Spinal cord (tissue), 10 donors: ENCODE results near the gene MYL5. TPM values are rescaled to one million over a fixed set of nuclear protein-coding genes. Genes with fewer than 3 reads are reported as not detected.
"Not testable (repeated sequence)": the region's sequence is repeated elsewhere in the genome, so short reads cannot be mapped to it uniquely, and the experiment has no call there.

Source experiments
- DNase-seq, 6 donors: peaks; one replicate each; pipeline versions ENCODE4 v3.0.0 to v3.0.0-alpha.2; 2013 to 2015; ENCODE audit warnings: low spot score in 6 of 6, low read depth in 4 of 6
- H3K27ac ChIP-seq: one replicate; pipeline ENCODE4 v1.5.1; 2013; ENCODE audit warnings: low read depth, low read length, control low read depth
- H3K27me3 ChIP-seq: one replicate; pipeline ENCODE4 v1.6.1; 2013; ENCODE audit warnings: low read length; ENCODE audit not compliant: control insufficient read depth, insufficient read depth
- H3K36me3 ChIP-seq: one replicate; pipeline ENCODE4 v1.6.1; 2013; ENCODE audit warnings: low read length; ENCODE audit not compliant: control insufficient read depth, insufficient read depth
- H3K4me1 ChIP-seq: one replicate; pipeline ENCODE4 v1.6.1; 2013; ENCODE audit warnings: low read length; ENCODE audit not compliant: control insufficient read depth, insufficient read depth
- H3K4me3 ChIP-seq: one replicate; pipeline ENCODE4 v1.5.1; 2013; ENCODE audit warnings: low read depth, low read length, control low read depth
- H3K9me3 ChIP-seq: one replicate; pipeline ENCODE4 v1.6.1; 2013; ENCODE audit warnings: low read length; ENCODE audit not compliant: control insufficient read depth, insufficient read depth
- WGBS: methylation state at CpG from one replicate; pipeline ENCODE4 v1.1.5; 2013; ENCODE audit warnings: missing lambda C conversion rate; ENCODE audit not compliant: insufficient coverage; 5-methylcytosine and 5-hydroxymethylcytosine counted together
- polyA plus RNA-seq, 2 donors: library from polyadenylated mRNA; unstranded; fragments of 120-200 nt; gene quantifications; one replicate each; pipeline ENCODE4 v1.2.1, GENCODE V29; 2013; ENCODE audit not compliant: insufficient read length in 2 of 2
- total RNA-seq, 2 donors: library from RNA; depleted of rRNA in 1 of 2; stranded (reverse); fragments of 120-200 nt in 1 of 2; fragments of >200 nt in 1 of 2; gene quantifications; one replicate each; pipeline versions ENCODE4 v1.2.3 to v1.2.4, GENCODE V29; 2013 to 2014
- donor health status: healthy.

MYL5 gene
- total and polyA plus RNA-seq, 4 donors, result 5.8 to 27.3 (median 18.0) TPM

DNA sequence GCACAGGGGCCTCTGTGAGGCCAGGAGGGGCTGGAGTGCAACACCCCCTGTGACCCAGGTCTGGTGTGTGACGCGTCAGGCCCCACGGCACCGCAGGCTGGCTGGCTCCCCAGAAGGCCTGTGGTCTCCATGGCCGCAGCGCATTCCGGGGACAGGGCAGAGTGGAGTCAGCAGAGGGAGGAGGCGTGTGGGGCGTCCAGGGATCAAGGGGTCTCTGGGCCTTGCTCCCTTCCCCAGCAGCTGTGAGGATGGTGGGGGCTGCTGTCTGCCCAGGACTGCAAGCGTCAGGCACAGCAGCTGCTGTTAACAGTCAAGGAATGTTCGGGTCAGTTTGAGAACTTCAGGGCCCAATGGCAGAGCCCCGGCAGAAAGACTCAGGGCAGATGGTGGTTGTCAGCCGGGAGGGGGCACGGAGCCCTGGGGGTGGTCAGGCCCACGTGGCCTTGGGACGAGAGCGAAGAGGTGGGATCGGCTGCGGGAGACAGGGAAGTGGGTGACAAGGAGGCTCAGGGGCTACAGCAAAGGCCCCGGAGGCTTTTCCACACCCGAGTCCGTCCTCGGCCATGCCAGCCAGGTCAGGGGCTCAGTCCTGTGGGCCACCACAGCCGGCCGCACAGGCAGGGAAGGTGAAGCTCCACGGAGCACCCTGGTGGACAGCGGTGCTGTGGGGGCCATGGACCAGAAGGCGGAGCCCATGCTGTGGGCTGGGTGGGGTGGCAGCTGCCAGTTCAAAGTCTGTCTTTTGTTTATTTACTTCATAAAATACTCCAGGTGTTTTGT, 49.6 kb downstream of the MYL5 start:
- WGBS, result 94% methylated on average over 27 of the region's 28 CpGs
- DNase-seq, result no peak
- no peaks in the 10 kb centered on the region for H3K9me3 ChIP-seq
- H3K27me3 ChIP-seq, result no peaks in the 10 kb centered on the region
- H3K27ac ChIP-seq, result no peak overlapping the region
- H3K4me3 ChIP-seq, result no peak overlapping the region
- peaks cover 41% of the 10 kb centered on the region for H3K4me1 ChIP-seq
- H3K36me3 ChIP-seq, result peaks cover 67% of the 10 kb centered on the region

DNA sequence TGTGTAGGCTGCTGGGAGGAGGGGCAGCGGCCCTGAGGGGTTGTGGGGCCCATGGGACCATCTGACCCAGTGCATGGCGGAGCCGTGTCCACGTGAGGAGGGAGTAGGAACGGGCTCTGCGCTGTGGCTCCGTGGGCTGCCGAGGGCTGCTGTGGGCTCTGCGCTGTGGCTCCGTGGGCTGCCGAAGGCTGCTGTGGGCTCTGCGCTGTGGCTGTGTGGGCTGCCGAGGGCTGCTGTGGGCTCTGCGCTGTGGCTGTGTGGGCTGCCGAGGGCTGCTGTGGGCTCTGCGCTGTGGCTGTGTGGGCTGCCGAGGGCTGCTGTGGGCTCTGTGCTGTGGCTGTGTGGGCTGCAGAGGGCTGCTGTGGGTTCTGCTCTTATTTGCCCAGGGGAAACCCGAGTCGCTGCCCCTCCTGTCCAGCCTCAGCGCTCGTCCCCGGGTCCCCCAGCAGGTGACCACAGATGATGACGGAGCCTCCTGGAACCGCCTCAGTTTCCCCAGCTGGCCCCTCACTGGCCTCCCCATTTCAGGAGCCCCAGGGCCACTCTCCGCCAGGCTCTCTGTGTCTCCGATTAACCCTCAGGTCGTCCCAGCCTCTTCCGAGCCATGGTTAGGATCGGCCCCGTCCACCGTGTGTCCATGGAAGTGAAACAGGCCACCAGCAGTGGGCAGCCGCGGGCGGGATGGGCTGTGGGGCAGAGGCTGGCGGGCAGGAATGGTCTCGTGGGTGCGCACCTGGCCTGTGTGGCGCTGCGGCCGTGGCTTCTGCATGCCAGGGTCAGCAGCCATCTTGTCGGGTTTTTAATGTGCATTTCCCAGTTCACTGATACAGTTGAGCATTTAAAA, 51.3 kb downstream of the MYL5 start:
- WGBS, result 84% methylated on average over 39 of the region's 41 CpGs
- no peak overlapping the region for H3K4me3 ChIP-seq
- peaks cover 62% of the 10 kb centered on the region for H3K36me3 ChIP-seq
- no peak for DNase-seq
- no peaks in the 10 kb centered on the region for H3K27me3 ChIP-seq
- peaks cover 39% of the 10 kb centered on the region for H3K4me1 ChIP-seq
- H3K9me3 ChIP-seq, result no peaks in the 10 kb centered on the region
- no peak overlapping the region for H3K27ac ChIP-seq

DNA sequence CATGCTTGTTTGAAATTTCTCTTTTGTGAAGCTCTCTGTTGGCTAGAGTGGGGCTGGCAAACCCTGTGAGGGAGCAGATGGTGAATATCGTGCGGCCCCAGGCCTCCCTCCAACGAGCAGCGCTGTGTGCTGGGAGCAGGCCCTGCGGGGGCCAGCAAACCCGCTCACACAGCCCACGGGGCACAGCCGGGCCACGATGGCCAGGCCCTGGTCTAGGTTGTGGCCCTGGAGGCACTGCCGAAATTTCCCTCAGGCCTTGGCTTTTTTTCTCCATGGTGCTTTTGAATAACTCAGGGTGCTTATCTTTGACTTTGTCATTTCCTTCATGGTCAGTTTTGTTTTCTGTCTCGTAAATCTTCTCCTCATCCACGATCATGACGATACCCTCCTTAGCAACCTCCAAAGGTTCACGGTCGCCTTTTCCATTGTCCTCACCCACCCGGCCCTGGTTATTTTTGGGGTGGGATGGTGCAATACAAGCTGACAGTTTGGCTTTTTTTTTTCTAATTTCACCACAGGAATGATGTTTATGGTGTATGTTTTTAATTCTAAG, 52.0 kb downstream of the MYL5 start:
- Histone ChIP-seq H3K4me1 (peaks cover 32% of the 10 kb centered on the region), H3K36me3 (peaks cover 62% of the 10 kb centered on the region), H3K4me3 (no peak overlapping the region), H3K9me3 (no peaks in the 10 kb centered on the region), H3K27ac (no peak overlapping the region), H3K27me3 (no peaks in the 10 kb centered on the region)
- DNase-seq, result peak in 2 of 6 donors; percentile 53 to 82
- WGBS, result 58% methylated on average over 10 of the region's 16 CpGs

DNA sequence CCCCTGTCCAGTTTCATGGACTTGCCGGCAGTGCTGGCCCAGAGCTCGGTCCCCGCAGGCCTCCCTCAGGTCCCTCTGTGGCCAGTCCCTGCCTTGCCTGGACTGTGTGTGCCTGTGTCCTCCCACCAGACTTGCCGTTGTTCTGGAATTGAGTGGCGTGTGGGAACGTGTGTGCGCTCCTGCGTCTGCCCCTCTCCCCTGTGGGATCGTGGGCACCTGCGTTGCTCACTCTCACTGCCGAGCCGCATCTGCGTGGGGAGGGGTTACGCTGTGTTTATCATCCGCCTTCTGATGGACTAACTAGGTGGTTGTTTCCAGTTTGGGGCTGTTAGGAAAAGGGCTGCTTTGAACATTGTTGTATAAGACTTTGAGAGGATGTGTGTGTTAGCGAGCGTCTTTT, 52.5 kb downstream of the MYL5 start:
- WGBS, result 60% methylated on average over 15 of the region's 17 CpGs
- H3K27me3 ChIP-seq, result no peaks in the 10 kb centered on the region
- peaks cover 60% of the 10 kb centered on the region for H3K36me3 ChIP-seq
- H3K4me3 ChIP-seq, result no peak overlapping the region
- DNase-seq, result peak in 1 of 6 donors; percentile 42
- peaks cover 27% of the 10 kb centered on the region for H3K4me1 ChIP-seq
- no peaks in the 10 kb centered on the region for H3K9me3 ChIP-seq
- no peak overlapping the region for H3K27ac ChIP-seq

DNA sequence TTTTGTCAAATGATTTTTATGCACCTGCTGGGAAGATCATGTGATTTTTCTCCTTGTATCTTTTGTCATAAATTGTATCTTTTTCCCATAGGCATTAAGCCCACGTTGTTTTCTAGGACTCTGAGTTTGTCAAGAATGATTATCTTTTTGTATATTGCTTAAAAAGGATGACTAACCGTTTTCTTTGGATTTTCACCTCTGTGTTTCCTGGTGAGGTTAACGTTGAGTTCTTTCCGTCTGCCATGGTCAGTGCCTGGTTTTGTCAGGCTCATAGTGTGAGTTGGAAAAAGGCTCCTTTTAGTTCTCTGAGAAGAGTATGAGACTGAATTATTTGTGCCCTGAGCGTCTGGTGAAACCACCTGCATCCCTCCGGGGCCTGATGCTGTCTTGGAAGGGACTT, 53.2 kb downstream of the MYL5 start:
- DNase-seq, result no peak
- Histone ChIP-seq H3K27me3 (no peaks in the 10 kb centered on the region), H3K27ac (no peak overlapping the region), H3K9me3 (no peaks in the 10 kb centered on the region), H3K36me3 (peaks cover 61% of the 10 kb centered on the region), H3K4me3 (no peak overlapping the region), H3K4me1 (peaks cover 26% of the 10 kb centered on the region)
- 67% methylated on average over 5 of the region's 6 CpGs for WGBS

DNA sequence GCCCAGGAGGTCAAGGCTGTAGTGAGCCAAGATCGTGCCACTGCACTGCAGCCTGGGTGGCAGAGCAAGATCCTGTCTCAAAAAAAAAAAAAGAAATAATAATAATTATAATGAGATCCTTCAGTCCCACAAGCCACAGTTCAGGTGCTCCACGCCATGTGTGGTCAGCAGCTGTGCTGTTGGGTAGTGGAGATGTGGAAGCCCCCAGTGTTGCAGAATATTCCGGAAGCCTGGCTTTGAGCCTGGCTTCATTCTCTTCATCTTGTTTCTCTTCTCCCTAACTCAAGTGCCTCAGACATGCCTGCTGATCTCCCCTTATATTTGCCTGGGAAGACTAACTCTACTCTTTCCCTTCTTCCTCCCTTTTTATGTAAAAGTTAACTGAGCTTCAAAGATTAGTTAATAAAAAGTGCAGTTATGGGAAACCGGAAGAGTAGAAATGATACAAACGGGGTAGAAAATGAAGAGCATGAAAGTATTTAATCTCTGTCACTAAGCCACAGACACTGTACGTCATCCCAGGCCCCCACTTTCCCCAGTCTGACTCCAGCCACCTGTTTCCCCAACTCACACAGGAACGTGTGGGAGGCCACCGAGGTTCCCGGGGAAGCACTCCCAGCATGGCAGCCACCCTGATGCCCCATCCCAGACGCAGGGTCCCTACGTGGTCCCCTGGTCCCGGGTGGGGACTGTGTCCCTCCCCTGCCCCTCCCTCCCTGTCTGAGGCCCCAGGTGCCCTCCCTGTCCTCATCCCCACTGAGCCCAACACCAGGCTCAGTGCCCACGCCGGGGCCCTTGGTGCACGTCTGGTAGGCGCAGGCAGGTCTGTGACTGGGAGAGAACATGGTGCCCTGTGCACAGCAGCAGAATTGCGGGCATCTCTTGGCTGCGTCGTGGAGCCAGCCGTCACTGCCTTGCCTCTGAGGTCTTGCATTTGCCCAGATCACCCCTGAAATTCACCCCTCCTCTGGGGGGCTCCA, 55.3 kb downstream of the MYL5 start:
- H3K27me3 ChIP-seq, result no peaks in the 10 kb centered on the region
- H3K4me1 ChIP-seq, result peaks cover 17% of the 10 kb centered on the region
- WGBS, result 95% methylated on average over 15 of the region's 20 CpGs
- peaks cover 64% of the 10 kb centered on the region for H3K36me3 ChIP-seq
- H3K9me3 ChIP-seq, result no peaks in the 10 kb centered on the region
- no peak overlapping the region for H3K27ac ChIP-seq
- H3K4me3 ChIP-seq, result no peak overlapping the region
- DNase-seq, result no peak

DNA sequence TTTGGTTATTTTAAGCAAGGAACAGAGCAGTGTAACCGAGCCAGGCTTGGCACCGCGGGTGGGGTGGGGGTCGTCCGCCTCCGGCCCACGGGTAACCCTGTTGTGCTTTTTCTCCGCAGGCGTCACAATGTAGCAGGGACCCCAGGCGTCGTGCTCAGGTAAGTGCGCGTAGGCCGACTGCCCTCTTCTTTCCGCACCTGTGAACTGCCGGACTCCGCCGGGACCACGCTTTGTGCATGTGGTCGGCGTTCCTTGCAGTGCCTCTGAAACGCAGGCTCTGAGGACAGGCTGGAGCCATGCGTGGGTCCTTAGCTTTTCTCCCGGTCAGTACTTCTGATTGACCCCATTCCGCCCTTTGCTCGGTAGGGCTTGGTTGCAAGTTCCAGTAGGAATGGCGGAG, 56.2 kb downstream of the MYL5 start:
- DNase-seq, result no peak
- Histone ChIP-seq H3K27me3 (no peaks in the 10 kb centered on the region), H3K9me3 (no peaks in the 10 kb centered on the region), H3K4me3 (no peak overlapping the region), H3K4me1 (peaks cover 17% of the 10 kb centered on the region), H3K27ac (no peak overlapping the region), H3K36me3 (peaks cover 65% of the 10 kb centered on the region)
- 98% methylated on average over 27 of the region's 27 CpGs for WGBS

DNA sequence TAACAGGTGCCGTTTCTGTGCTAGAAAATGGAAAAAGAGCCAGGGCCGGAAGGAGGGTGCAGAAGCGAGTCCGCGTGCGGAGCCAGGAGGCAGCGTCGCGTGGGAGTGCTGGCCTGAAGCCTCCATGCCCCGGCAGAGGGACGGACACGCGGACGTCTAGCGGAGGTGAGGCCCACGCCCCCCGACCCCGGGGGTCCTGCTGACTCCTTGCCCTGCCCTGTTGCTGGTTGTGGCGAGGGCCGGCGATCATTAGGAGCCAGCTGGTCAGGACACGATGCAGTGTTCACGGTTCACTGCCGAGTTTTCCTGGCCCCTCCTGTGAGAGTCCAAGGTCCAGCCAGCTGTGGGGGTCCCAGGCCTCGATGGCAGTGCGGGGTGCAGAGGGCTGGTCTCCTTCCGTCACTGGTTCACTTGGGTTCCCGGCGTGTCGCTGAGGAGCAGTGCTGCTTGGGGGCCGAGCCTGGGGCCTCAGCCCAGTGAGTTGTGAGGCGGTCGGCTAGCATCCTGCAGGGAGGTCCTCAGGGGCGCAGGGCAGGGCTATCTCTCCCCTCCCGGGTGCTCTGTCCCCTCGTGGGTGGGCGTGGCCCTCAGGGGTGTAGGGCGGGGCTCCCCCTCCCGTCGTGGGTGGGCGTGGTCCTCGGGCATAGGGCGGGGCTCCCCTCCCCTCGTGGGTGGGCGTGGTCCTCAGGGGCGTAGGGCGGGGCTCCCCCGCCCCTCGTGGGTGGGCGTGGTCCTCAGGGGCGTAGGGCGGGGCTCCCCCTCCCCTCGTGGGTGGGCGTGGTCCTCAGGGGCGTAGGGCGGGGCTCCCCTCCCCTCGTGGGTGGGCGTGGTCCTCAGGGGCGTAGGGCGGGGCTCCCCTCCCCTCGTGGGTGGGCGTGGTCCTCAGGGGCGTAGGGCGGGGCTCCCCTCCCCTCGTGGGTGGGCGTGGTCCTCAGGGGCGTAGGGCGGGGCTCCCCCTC, 56.9 kb downstream of the MYL5 start:
- not testable (repeated sequence) for H3K27ac ChIP-seq
- peaks cover 65% of the 10 kb centered on the region for H3K36me3 ChIP-seq

More for the DNA sequence above, 56.9 kb downstream of the MYL5 start:
- H3K4me3 ChIP-seq, H3K4me1 ChIP-seq, DNase-seq, H3K27me3 ChIP-seq, H3K9me3 ChIP-seq: not testable (repeated sequence)
- WGBS, result 95% methylated on average over 37 of the region's 68 CpGs
